NCI-H69 (cell line): ENCODE measurements around the gene LRCOL1.

Source experiments
- DNase-seq: peaks from one replicate; lab custom pipeline; 2025; lab: John Stamatoyannopoulos, UW

LRCOL1 gene

GRCh38 chr12:132610051-132610759 is at the start of gene LRCOL1:
Gene LRCOL1 (minus strand): TSS chr12:132610582. CDS start chr12:132606251, 4,331 bp downstream.
- DNase-seq, result peak; percentile 58

- DNase-seq, result no peak
These were observed 49.7 kb upstream of the LRCOL1 start for GRCh38 chr12:132660052-132660451.

GRCh38 chr12:132659146-132659545 is 48.8 kb upstream of the LRCOL1 start:
- DNase-seq, result no peak

GRCh38 chr12:132658149-132658894 is 47.9 kb upstream of the LRCOL1 start:
- no peak for DNase-seq

- DNase-seq, result no peak
These were observed 46.8 kb upstream of the LRCOL1 start for GRCh38 chr12:132657004-132657727.

GRCh38 chr12:132653567-132654290 is 43.3 kb upstream of the LRCOL1 start:
- DNase-seq, result no peak

- DNase-seq, result no peak
These were observed 41.2 kb upstream of the LRCOL1 start for GRCh38 chr12:132651444-132652100.

GRCh38 chr12:132649226-132649945 is 39.0 kb upstream of the LRCOL1 start:
- no peak for DNase-seq

- no peak for DNase-seq
These were observed 38.3 kb upstream of the LRCOL1 start for GRCh38 chr12:132648616-132649225.

- DNase-seq, result no peak
These were observed 37.5 kb upstream of the LRCOL1 start for GRCh38 chr12:132647858-132648257.

- DNase-seq, result no peak
These were observed 36.5 kb upstream of the LRCOL1 start for GRCh38 chr12:132646850-132647249.

- no peak for DNase-seq
These were observed 32.8 kb upstream of the LRCOL1 start for GRCh38 chr12:132642846-132643835.

- DNase-seq, result no peak
These were observed 31.6 kb upstream of the LRCOL1 start for GRCh38 chr12:132641811-132642650.

- DNase-seq, result no peak
These were observed 30.6 kb upstream of the LRCOL1 start for GRCh38 chr12:132640936-132641335.

- no peak for DNase-seq
These were observed 29.7 kb upstream of the LRCOL1 start for GRCh38 chr12:132639956-132640520.

- peak; percentile 18 for DNase-seq
These were observed 28.4 kb upstream of the LRCOL1 start for GRCh38 chr12:132638541-132639408.

- DNase-seq, result no peak
These were observed 27.4 kb upstream of the LRCOL1 start for GRCh38 chr12:132637811-132638210.
